ENCODE results near the gene PCDHGA8. TPM values are rescaled to one million over a fixed set of nuclear protein-coding genes. Genes with fewer than 3 reads are reported as not detected.
"Not testable (repeated sequence)": the region's sequence is repeated elsewhere in the genome, so short reads cannot be mapped to it uniquely, and the experiment has no call there.

PCDHGA8 gene
- total RNA-seq, 2 experiments from 2014 or later: not detected

GRCh38 chr5:141431286-141431685 is 38.9 kb downstream of the PCDHGA8 start:
- Mint-ChIP-seq H3K4me3 (peak overlapping the region; percentile 44), H3K4me1 (peaks cover 6% of the 10 kb centered on the region), H3K27me3 (peaks cover 81% of the 10 kb centered on the region), H3K36me3 (peaks cover 26% of the 10 kb centered on the region), H3K9me3 (peaks cover 28% of the 10 kb centered on the region), H3K27ac (no peak overlapping the region)
- DNase-seq: no peak

GRCh38 chr5:141432308-141432707 is 39.9 kb downstream of the PCDHGA8 start:
- not testable (repeated sequence) for H3K4me1 Mint-ChIP-seq, H3K27ac Mint-ChIP-seq, DNase-seq, H3K4me3 Mint-ChIP-seq
- H3K27me3 Mint-ChIP-seq: peaks cover 75% of the 10 kb centered on the region
- peaks cover 26% of the 10 kb centered on the region for H3K36me3 Mint-ChIP-seq
- peaks cover 29% of the 10 kb centered on the region for H3K9me3 Mint-ChIP-seq

GRCh38 chr5:141432726-141433125 is 40.3 kb downstream of the PCDHGA8 start:
- H3K4me1 Mint-ChIP-seq, DNase-seq, H3K27ac Mint-ChIP-seq, H3K4me3 Mint-ChIP-seq: not testable (repeated sequence)
- peaks cover 73% of the 10 kb centered on the region for H3K27me3 Mint-ChIP-seq
- H3K36me3 Mint-ChIP-seq: peaks cover 26% of the 10 kb centered on the region
- peaks cover 29% of the 10 kb centered on the region for H3K9me3 Mint-ChIP-seq

- Mint-ChIP-seq H3K4me1 (peaks cover 6% of the 10 kb centered on the region), H3K9me3 (peaks cover 25% of the 10 kb centered on the region), H3K27ac (no peak overlapping the region), H3K27me3 (peaks cover 64% of the 10 kb centered on the region), H3K4me3 (no peak overlapping the region), H3K36me3 (peaks cover 22% of the 10 kb centered on the region)
- no peak for DNase-seq
Measured at GRCh38 chr5:141434006-141434405, 41.6 kb downstream of the PCDHGA8 start.

GRCh38 chr5:141437221-141437620 is 44.8 kb downstream of the PCDHGA8 start:
- H3K9me3 Mint-ChIP-seq: peaks cover 18% of the 10 kb centered on the region
- H3K27me3 Mint-ChIP-seq: peaks cover 44% of the 10 kb centered on the region
- H3K27ac Mint-ChIP-seq: no peak overlapping the region
- no peak for DNase-seq
- H3K36me3 Mint-ChIP-seq: peaks cover 6% of the 10 kb centered on the region
- H3K4me1 Mint-ChIP-seq: no peaks in the 10 kb centered on the region
- no peak overlapping the region for H3K4me3 Mint-ChIP-seq

- Mint-ChIP-seq H3K9me3 (peaks cover 10% of the 10 kb centered on the region), H3K4me1 (no peaks in the 10 kb centered on the region), H3K4me3 (no peak overlapping the region), H3K27ac (no peak overlapping the region), H3K36me3 (no peaks in the 10 kb centered on the region), H3K27me3 (peaks cover 27% of the 10 kb centered on the region)
- DNase-seq: no peak
Measured at GRCh38 chr5:141439411-141440141, 47.1 kb downstream of the PCDHGA8 start.

- Mint-ChIP-seq H3K27ac (no peak overlapping the region), H3K9me3 (peaks cover 11% of the 10 kb centered on the region), H3K36me3 (no peaks in the 10 kb centered on the region), H3K4me1 (no peaks in the 10 kb centered on the region), H3K27me3 (peaks cover 23% of the 10 kb centered on the region), H3K4me3 (no peak overlapping the region)
- no peak for DNase-seq
Measured at GRCh38 chr5:141440341-141440740, 47.9 kb downstream of the PCDHGA8 start.

GRCh38 chr5:141441571-141442170 is 49.2 kb downstream of the PCDHGA8 start:
- no peak for DNase-seq
- H3K36me3 Mint-ChIP-seq: no peaks in the 10 kb centered on the region
- peaks cover 23% of the 10 kb centered on the region for H3K27me3 Mint-ChIP-seq
- peaks cover 10% of the 10 kb centered on the region for H3K9me3 Mint-ChIP-seq
- H3K27ac Mint-ChIP-seq: no peak overlapping the region
- H3K4me1 Mint-ChIP-seq: no peaks in the 10 kb centered on the region
- H3K4me3 Mint-ChIP-seq: no peak overlapping the region

Other genes starting within 250 kb of the PCDHGA8 start
- gene PCDHB6, start 242.6 kb upstream of the PCDHGA8 start, total RNA-seq: not detected
- not detected for gene PCDHB7, start 220.0 kb upstream of the PCDHGA8 start, total RNA-seq
- not detected for gene PCDHB8, start 214.8 kb upstream of the PCDHGA8 start, total RNA-seq
- not detected for gene PCDHB16, start 210.2 kb upstream of the PCDHGA8 start, total RNA-seq
- gene PCDHB9, start 205.5 kb upstream of the PCDHGA8 start, total RNA-seq: not detected
- not detected for gene PCDHB10, start 200.3 kb upstream of the PCDHGA8 start, total RNA-seq
- not detected for gene PCDHB11, start 193.0 kb upstream of the PCDHGA8 start, total RNA-seq
- gene PCDHB12, start 183.9 kb upstream of the PCDHGA8 start, total RNA-seq: not detected
- gene PCDHB13, start 178.7 kb upstream of the PCDHGA8 start, total RNA-seq: not detected
- not detected for gene PCDHB14, start 169.3 kb upstream of the PCDHGA8 start, total RNA-seq
- gene PCDHB15, start 147.2 kb upstream of the PCDHGA8 start, total RNA-seq: not detected
- under 1 TPM in 1 of 2 experiments, not detected in 1; 0.21 TPM for gene SLC25A2, start 88.6 kb upstream of the PCDHGA8 start, total RNA-seq
- gene TAF7, start 71.8 kb upstream of the PCDHGA8 start, total RNA-seq: 10 to 100 TPM; 60.4 to 60.5 TPM
- not detected for gene PCDHGA1, start 62.1 kb upstream of the PCDHGA8 start, total RNA-seq
- not detected for gene PCDHGA2, start 53.9 kb upstream of the PCDHGA8 start, total RNA-seq
- not detected for gene PCDHGA3, start 48.8 kb upstream of the PCDHGA8 start, total RNA-seq
- gene PCDHGB1, start 42.5 kb upstream of the PCDHGA8 start, total RNA-seq: not detected
- under 1 TPM in 1 of 2 experiments, not detected in 1; 0.12 TPM for gene PCDHGA4, start 37.6 kb upstream of the PCDHGA8 start, total RNA-seq
- gene PCDHGB2, start 32.6 kb upstream of the PCDHGA8 start, total RNA-seq: under 1 TPM in 1 of 2 experiments, not detected in 1; 0.10 TPM
- gene PCDHGA5, start 28.5 kb upstream of the PCDHGA8 start, total RNA-seq: under 1 TPM in 1 of 2 experiments, not detected in 1; 0.06 TPM
- gene PCDHGB3, start 22.4 kb upstream of the PCDHGA8 start, total RNA-seq: not detected
- under 1 TPM; 0.08 TPM for gene PCDHGA6, start 18.7 kb upstream of the PCDHGA8 start, total RNA-seq
- not detected for gene PCDHGA7, start 9.9 kb upstream of the PCDHGA8 start, total RNA-seq
- not detected for gene PCDHGB4, start 4.9 kb upstream of the PCDHGA8 start, total RNA-seq
- under 1 TPM; 0.16 to 0.26 TPM for gene PCDHGB5, start 5.3 kb downstream of the PCDHGA8 start, total RNA-seq
- gene PCDHGA9, start 10.1 kb downstream of the PCDHGA8 start, total RNA-seq: not detected
- gene PCDHGB6, start 15.4 kb downstream of the PCDHGA8 start, total RNA-seq: not detected
- gene PCDHGA10, start 20.4 kb downstream of the PCDHGA8 start, total RNA-seq: under 1 TPM in 1 of 2 experiments, not detected in 1; 0.06 TPM
- not detected for gene PCDHGB7, start 25.0 kb downstream of the PCDHGA8 start, total RNA-seq
- under 1 TPM in 1 of 2 experiments, not detected in 1; 0.06 TPM for gene PCDHGA11, start 28.4 kb downstream of the PCDHGA8 start, total RNA-seq
- gene PCDHGA12, start 37.9 kb downstream of the PCDHGA8 start, total RNA-seq: under 1 TPM in 1 of 2 experiments, not detected in 1; 0.08 TPM
- gene PCDHGC3, start 83.3 kb downstream of the PCDHGA8 start, total RNA-seq: under 1 TPM in 1 of 2 experiments, not detected in 1; 0.33 TPM
- gene PCDHGC4, start 92.4 kb downstream of the PCDHGA8 start, total RNA-seq: not detected
- not detected for gene PCDHGC5, start 96.4 kb downstream of the PCDHGA8 start, total RNA-seq
- 100 to 1,000 TPM; 214 to 220 TPM for gene DIAPH1, start 226.4 kb downstream of the PCDHGA8 start, total RNA-seq
- 10 to 100 TPM; 83.4 to 84.6 TPM for gene HDAC3, start 244.2 kb downstream of the PCDHGA8 start, total RNA-seq
- gene RELL2, start 244.4 kb downstream of the PCDHGA8 start, total RNA-seq: 10 to 100 TPM; 26.8 to 27.3 TPM

Data from activated naive CD8-positive, alpha-beta T cell treated with anti-CD3 and anti-CD28 coated beads for 36 hours (primary cell).